Prostate gland (tissue), 2 donors: ENCODE measurements around the gene PEX26.
"Not testable (repeated sequence)": the region's sequence is repeated elsewhere in the genome, so short reads cannot be mapped to it uniquely, and the experiment has no call there.

Experiments used
- POLR2A ChIP-seq: fragments of 450-650 bp; IDR thresholded peaks from one replicate; pipeline ENCODE4 v1.6.1; 2016; ENCODE audit warnings: antibody characterized with exemption, mild to moderate bottlenecking
- TF ChIP-seq, protein P1 (sequence below), 4 experiments: fragments of 200-600 bp in 2 of 4; fragments of 450-650 bp in 2 of 4; sonication (generic) in 2 of 4; IDR thresholded peaks; 1 replicate in 3 of 4; 2 replicates in 1 of 4; pipeline ENCODE4 v1.5.1; 2016 to 2019; ENCODE audit warnings: antibody characterized with exemption in 4 of 4, mild to moderate bottlenecking in 2 of 4, moderate library complexity in 2 of 4

GRCh38 chr22:18071307-18071967, 6.4 kb upstream of the PEX26 start:
- TF ChIP-seq, protein P1, sequence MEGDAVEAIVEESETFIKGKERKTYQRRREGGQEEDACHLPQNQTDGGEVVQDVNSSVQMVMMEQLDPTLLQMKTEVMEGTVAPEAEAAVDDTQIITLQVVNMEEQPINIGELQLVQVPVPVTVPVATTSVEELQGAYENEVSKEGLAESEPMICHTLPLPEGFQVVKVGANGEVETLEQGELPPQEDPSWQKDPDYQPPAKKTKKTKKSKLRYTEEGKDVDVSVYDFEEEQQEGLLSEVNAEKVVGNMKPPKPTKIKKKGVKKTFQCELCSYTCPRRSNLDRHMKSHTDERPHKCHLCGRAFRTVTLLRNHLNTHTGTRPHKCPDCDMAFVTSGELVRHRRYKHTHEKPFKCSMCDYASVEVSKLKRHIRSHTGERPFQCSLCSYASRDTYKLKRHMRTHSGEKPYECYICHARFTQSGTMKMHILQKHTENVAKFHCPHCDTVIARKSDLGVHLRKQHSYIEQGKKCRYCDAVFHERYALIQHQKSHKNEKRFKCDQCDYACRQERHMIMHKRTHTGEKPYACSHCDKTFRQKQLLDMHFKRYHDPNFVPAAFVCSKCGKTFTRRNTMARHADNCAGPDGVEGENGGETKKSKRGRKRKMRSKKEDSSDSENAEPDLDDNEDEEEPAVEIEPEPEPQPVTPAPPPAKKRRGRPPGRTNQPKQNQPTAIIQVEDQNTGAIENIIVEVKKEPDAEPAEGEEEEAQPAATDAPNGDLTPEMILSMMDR (IDR thresholded peaks at IDR 0.05) = not testable (repeated sequence)
- not testable (repeated sequence) for TF ChIP-seq POLR2A
